Adrenal gland (tissue), 5 donors: ENCODE results near the gene HID1.

Experiments used
- CTCF ChIP-seq, 6 experiments: fragments of 450-650 bp in 4 of 6; fragments of 200-600 bp in 2 of 6; sonication (generic) in 1 of 6; IDR thresholded peaks; 1 replicate in 5 of 6; 2 replicates in 1 of 6; pipeline versions ENCODE4 v1.5.1 to v1.8.0; 2016 to 2021; ENCODE audit warnings: antibody characterized with exemption in 6 of 6, mild to moderate bottlenecking in 2 of 6, moderate library complexity in 1 of 6
- POLR2A ChIP-seq, 2 donors: fragments of 450-650 bp; IDR thresholded peaks; one replicate each; pipeline ENCODE4 v1.6.1; 2017; ENCODE audit warnings: antibody characterized with exemption in 2 of 2, mild to moderate bottlenecking in 2 of 2, moderate library complexity in 1 of 2
- donor health status: DM: no; HTN: no; CAD: no.

- TF ChIP-seq CTCF (IDR thresholded peaks at IDR 0.05), result peak; percentile 27 to 70 (median 56)
- no peak for TF ChIP-seq POLR2A (IDR thresholded peaks at IDR 0.05)
Measured at GRCh38 chr17:74960570-74961342, 11.8 kb downstream of the HID1 start.
